PC-3 (cell line): ENCODE measurements around the gene TUBGCP6. TPM values are rescaled to one million over a fixed set of nuclear protein-coding genes. Genes with fewer than 3 reads are reported as not detected.

ENCODE experiments used
- ATAC-seq: fragments of 200-7000 bp; cut with Tn5 transposase; 2 replicates; pipeline ENCODE4 v1.9.1; 2020; ENCODE audit warnings: mild to moderate bottlenecking, moderate library complexity
- BruUV-seq: library from RNA; stranded (reverse); fragments of 400-500 nt; replicated peaks from 2 replicates; lab custom pipeline; 2021; lab: Mats Ljungman, UMichigan
- CTCF ChIA-PET: fragments of 300-600 bp; sonication (Branson Sonifier 250); formaldehyde crosslinking; loops from one replicate; lab custom pipeline; 2022; ENCODE audit warnings: antibody characterized with exemption; lab: Charles Lee
- POLR2A ChIA-PET: fragments of 300-600 bp; sonication (Branson Sonifier 250); formaldehyde crosslinking; loops from one replicate; lab custom pipeline; 2022; ENCODE audit warnings: antibody characterized with exemption; ENCODE audit not compliant: unreplicated experiment; lab: Charles Lee
- DNase-seq: peaks from one replicate; pipeline ENCODE4 v3.0.0-alpha.2; 2015
- H2AFZ ChIP-seq: fragments of 300-600 bp; sonication (generic); 2 replicates; pipeline ENCODE4 v1.6.0; 2016; ENCODE audit warnings: antibody characterized with exemption, low read length
- H3F3A ChIP-seq: fragments of 300-600 bp; sonication (generic); one replicate; pipeline ENCODE4 v1.6.0; 2017; ENCODE audit warnings: antibody characterized with exemption, low read length, control low read depth, mild to moderate bottlenecking; ENCODE audit not compliant: unreplicated experiment
- H3K27ac ChIP-seq: fragments of 300-600 bp; sonication (generic); 2 replicates; pipeline ENCODE4 v1.5.1; 2016; ENCODE audit warnings: mild to moderate bottlenecking, low read length
- H3K27me3 ChIP-seq: fragments of 300-600 bp; sonication (generic); 2 replicates; pipeline ENCODE4 v1.6.1; 2016; ENCODE audit warnings: low read length, mixed read lengths
- H3K36me3 ChIP-seq: fragments of 300-600 bp; sonication (generic); 2 replicates; pipeline ENCODE4 v1.6.1; 2016; ENCODE audit warnings: low read depth, mixed run types, low read length, mixed read lengths
- H3K4me1 ChIP-seq: fragments of 300-600 bp; sonication (generic); 2 replicates; pipeline ENCODE4 v1.5.1; 2016; ENCODE audit warnings: low read length; ENCODE audit not compliant: insufficient read depth
- H3K4me2 ChIP-seq: fragments of 300-600 bp; sonication (generic); 2 replicates; pipeline ENCODE4 v1.6.0; 2016; ENCODE audit warnings: low read length
- H3K4me3 ChIP-seq: fragments of 300-600 bp; sonication (generic); 2 replicates; pipeline ENCODE4 v1.5.1; 2016; ENCODE audit warnings: mild to moderate bottlenecking, low read length, mixed read lengths
- H3K79me2 ChIP-seq: fragments of 300-600 bp; sonication (generic); 2 replicates; pipeline ENCODE4 v1.6.1; 2017; ENCODE audit warnings: low read length, mixed read lengths
- H3K9ac ChIP-seq: fragments of 300-600 bp; sonication (generic); 2 replicates; pipeline ENCODE4 v1.6.0; 2016; ENCODE audit warnings: mild to moderate bottlenecking, low read length
- H3K9me2 ChIP-seq: fragments of 300-600 bp; sonication (generic); replicated peaks from 2 replicates; pipeline ENCODE4 v1.6.1; 2016; ENCODE audit warnings: mixed run types, low read length, mixed read lengths
- H3K9me3 ChIP-seq: fragments of 300-600 bp; sonication (generic); 2 replicates; pipeline ENCODE4 v1.6.1; 2016; ENCODE audit warnings: low read length, mixed read lengths
- H4K20me1 ChIP-seq: fragments of 300-600 bp; sonication (generic); 2 replicates; pipeline ENCODE4 v1.6.1; 2016; ENCODE audit warnings: low read length, mixed read lengths
- EZH2 ChIP-seq: fragments of 300-600 bp; sonication (generic); IDR thresholded peaks from one replicate; pipeline ENCODE4 v1.6.1; 2017; ENCODE audit warnings: antibody characterized with exemption, mild to moderate bottlenecking, low read length; ENCODE audit not compliant: unreplicated experiment
- EZH2phosphoT487 ChIP-seq: fragments of 300-600 bp; sonication (generic); IDR thresholded peaks from 2 replicates; pipeline ENCODE4 v1.6.1; 2018; ENCODE audit warnings: mild to moderate bottlenecking, antibody characterized with exemption, low read length, borderline replicate concordance
- intact Hi-C: fragments of 100-400 bp; cut with micrococcal nuclease; formaldehyde crosslinking; loops from 2 replicates; pipeline ENCODE4 v1.9.0; 2023
- total RNA-seq: library from RNA; depleted of rRNA; stranded (reverse); fragments of >200 nt; gene quantifications from 2 replicates; pipeline ENCODE4 v1.2.3, GENCODE V29; 2014
- TF ChIP-seq, protein P1 (sequence below): fragments of 300-600 bp; sonication (generic); conservative IDR thresholded peaks from 2 replicates; pipeline ENCODE4 v1.5.1; 2017; ENCODE audit warnings: antibody characterized with exemption, low read depth, mild to moderate bottlenecking, low read length

The TUBGCP6 gene
- total RNA-seq, 1 experiment from 2014 or later, result 32.1 TPM

DNA sequence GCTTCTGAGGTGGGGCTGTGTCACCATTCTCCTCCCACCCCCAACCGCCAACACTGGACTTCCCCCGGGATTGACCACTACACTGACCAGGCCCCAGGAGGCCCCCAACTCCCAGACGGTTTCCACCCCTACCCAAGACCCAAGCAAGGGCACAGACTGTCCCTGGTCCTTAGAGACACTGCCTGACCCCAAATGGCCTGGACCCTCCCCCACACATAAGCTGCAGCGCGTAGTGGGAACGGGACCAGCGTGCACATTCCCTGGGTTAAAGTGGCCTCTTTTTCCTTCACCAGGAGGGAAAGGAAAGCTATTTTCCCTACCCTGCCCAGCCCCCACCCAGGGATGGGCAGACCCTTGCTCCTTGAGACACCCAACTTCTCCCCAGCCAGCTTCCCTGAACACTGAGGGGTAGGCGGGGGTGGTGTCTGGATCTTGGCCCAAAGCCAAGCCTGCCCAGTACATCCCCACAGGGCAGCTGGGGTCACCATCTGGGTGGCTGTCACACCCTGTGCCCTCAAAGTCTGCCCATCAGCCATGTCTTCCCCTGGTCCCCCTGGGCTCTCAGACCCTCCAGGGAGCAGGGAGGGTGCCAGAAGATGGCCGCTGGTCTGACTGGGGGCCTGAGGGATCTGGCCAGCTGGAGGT, 18.3 kb upstream of the TUBGCP6 start:
- DNase-seq, result no peak
- Histone ChIP-seq H4K20me1 (no peaks in the 10 kb centered on the region), H2AFZ (no peak overlapping the region), H3K9ac (no peak overlapping the region), H3K4me1 (peaks cover 10% of the 10 kb centered on the region), H3K9me3 (no peaks in the 10 kb centered on the region), H3K27me3 (no peaks in the 10 kb centered on the region), H3K4me3 (no peak overlapping the region), H3F3A (no peaks in the 10 kb centered on the region), H3K36me3 (no peaks in the 10 kb centered on the region), H3K9me2 (no peaks in the 10 kb centered on the region), H3K27ac (no peak overlapping the region), H3K4me2 (no peak overlapping the region), H3K79me2 (peaks cover 10% of the 10 kb centered on the region)
- no TSS peak for BruUV-seq
- no peak for TF ChIP-seq EZH2phosphoT487
- no peak for TF ChIP-seq EZH2
- TF ChIP-seq, protein P1, sequence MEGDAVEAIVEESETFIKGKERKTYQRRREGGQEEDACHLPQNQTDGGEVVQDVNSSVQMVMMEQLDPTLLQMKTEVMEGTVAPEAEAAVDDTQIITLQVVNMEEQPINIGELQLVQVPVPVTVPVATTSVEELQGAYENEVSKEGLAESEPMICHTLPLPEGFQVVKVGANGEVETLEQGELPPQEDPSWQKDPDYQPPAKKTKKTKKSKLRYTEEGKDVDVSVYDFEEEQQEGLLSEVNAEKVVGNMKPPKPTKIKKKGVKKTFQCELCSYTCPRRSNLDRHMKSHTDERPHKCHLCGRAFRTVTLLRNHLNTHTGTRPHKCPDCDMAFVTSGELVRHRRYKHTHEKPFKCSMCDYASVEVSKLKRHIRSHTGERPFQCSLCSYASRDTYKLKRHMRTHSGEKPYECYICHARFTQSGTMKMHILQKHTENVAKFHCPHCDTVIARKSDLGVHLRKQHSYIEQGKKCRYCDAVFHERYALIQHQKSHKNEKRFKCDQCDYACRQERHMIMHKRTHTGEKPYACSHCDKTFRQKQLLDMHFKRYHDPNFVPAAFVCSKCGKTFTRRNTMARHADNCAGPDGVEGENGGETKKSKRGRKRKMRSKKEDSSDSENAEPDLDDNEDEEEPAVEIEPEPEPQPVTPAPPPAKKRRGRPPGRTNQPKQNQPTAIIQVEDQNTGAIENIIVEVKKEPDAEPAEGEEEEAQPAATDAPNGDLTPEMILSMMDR, result no peak
- no peak for ATAC-seq
- CTCF ChIA-PET, result no interaction called here
- POLR2A ChIA-PET, result no interaction called here
- intact Hi-C loops, result no loop called here

DNA sequence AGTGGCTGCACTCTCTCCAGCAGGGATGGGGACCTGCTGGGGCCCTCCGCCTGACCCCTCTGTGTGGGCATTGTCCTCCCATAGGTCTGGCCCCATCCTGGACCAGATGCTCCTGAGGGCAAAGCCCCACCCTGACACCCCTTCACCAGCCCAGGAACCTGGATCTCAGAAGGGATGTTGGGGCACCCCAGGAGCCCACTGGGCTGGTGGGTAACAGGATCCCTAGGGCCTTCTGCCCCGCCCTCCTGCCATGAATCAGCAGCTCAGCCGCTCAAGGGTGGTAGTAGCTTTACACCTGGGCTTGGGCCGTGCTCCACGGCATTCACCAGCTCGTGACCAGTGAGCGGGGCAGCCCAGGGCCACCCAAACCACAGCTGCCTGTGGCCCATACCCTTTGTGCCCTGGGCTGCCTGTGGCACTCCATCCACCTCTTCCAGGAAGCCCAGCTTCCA, 17.7 kb upstream of the TUBGCP6 start:
- no peaks in the 10 kb centered on the region for H3K9me3 ChIP-seq
- DNase-seq, result peak; percentile 43

DNA sequence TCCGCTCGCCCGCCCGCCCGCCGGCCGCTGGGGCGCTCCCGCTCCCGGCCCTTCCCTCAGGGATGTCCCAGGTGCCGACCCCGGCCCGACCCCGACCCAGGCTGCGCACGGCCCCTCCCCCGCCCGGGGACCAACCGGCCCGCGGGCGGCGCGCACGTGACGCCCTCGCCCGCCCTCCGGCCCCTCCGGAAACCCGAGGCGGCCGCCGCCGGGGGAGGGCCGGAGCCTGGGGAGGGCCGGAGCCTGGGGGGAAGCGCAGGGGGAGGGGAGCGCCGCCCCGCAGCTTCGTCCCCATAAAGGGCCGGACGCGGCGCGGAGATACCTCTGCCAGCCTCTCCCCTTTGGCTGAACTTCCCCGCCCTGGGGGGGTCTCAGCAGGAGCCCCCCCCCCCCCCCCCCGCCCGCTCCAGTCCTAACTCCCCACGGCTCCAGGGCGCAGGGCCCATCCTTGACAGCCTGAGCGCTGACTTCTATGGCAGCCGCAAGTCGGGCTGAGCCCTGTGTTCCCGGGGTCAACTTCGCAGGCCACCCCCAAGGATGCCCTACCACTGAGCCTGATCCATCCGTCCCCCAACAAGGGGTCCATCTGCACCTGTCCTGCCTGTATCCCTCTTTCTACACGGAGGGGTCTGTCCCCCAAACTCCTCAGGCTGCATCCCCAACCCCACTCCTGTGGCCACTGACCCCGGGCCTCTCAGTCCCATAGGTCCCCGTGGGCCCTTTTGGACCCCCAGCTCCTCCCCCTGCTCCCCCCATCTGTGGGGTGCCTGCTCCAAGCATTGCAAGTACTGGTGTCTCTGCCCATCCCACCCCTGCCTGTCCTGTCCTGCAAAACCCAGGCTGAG, 17.0 kb upstream of the TUBGCP6 start, which contains the start of gene MAPK12:
Gene MAPK12 (minus strand): TSS at position 69 of the 845 bp plus-strand sequence. CDS start 174 bp downstream, outside the sequence.
- H3K9ac ChIP-seq, result peak within 1 kb of the TSS; percentile 71
- no peaks in the 10 kb centered on the region for H3F3A ChIP-seq
- no peaks in the 10 kb centered on the region for H3K36me3 ChIP-seq
- intact Hi-C loops, result no loop called here
- H3K4me1 ChIP-seq, result peaks cover 10% of the 10 kb centered on the region
- no peak within 1 kb of the TSS for H3K27ac ChIP-seq
- no peaks in the 10 kb centered on the region for H3K27me3 ChIP-seq
- no peaks in the 10 kb centered on the region for H3K9me3 ChIP-seq
- peak within 1 kb of the TSS; percentile 90 for H3K4me2 ChIP-seq
- H2AFZ ChIP-seq, result peak within 1 kb of the TSS; percentile 71
- H3K4me3 ChIP-seq, result peak within 1 kb of the TSS; percentile 79
- H3K79me2 ChIP-seq, result peaks cover 10% of the 10 kb centered on the region
- ChIA-PET POLR2A (no interaction called here), CTCF (no interaction called here)
- peak; percentile 28 for DNase-seq
- ATAC-seq, result peak; percentile 29
- TF ChIP-seq EZH2 (no peak), EZH2phosphoT487 (no peak)
- TF ChIP-seq, protein P1, result no peak
- no TSS peak for BruUV-seq
- no peaks in the 10 kb centered on the region for H4K20me1 ChIP-seq
- no peaks in the 10 kb centered on the region for H3K9me2 ChIP-seq

More for the DNA sequence above, 17.7 kb upstream of the TUBGCP6 start:
- Histone ChIP-seq H3K4me2 (peak overlapping the region; percentile 41; the same call in 1 of the 2 replicates), H3K79me2 (peaks cover 10% of the 10 kb centered on the region), H2AFZ (no peak overlapping the region), H3K4me3 (no peak overlapping the region), H3F3A (no peaks in the 10 kb centered on the region), H4K20me1 (no peaks in the 10 kb centered on the region), H3K9me2 (no peaks in the 10 kb centered on the region), H3K27me3 (no peaks in the 10 kb centered on the region), H3K4me1 (peaks cover 10% of the 10 kb centered on the region), H3K36me3 (no peaks in the 10 kb centered on the region), H3K27ac (no peak overlapping the region), H3K9ac (no peak overlapping the region)
- peak; percentile 38 for ATAC-seq
- BruUV-seq, result no TSS peak
- TF ChIP-seq EZH2phosphoT487 (no peak), EZH2 (no peak)
- POLR2A ChIA-PET, result no interaction called here
- intact Hi-C loops, result no loop called here
- CTCF ChIA-PET, result no interaction called here
